GM21619 (cell line): ENCODE results near the gene NLRP10.

Experiments
- ATAC-seq: cut with Tn5 transposase; IDR thresholded peaks from one replicate; pipeline ENCODE4 v1.9.1; 2021; ENCODE audit not compliant: unreplicated experiment

NLRP10 gene

GRCh38 chr11:7977232-7977917 is 12.1 kb upstream of the NLRP10 start:
- no peak for ATAC-seq

GRCh38 chr11:7974668-7975067 is 9.4 kb upstream of the NLRP10 start:
- no peak for ATAC-seq

GRCh38 chr11:7973011-7973410 is 7.8 kb upstream of the NLRP10 start:
- no peak for ATAC-seq

- ATAC-seq, result no peak
These were observed 6.6 kb upstream of the NLRP10 start for GRCh38 chr11:7971846-7972245.

- no peak for ATAC-seq
These were observed 4.8 kb upstream of the NLRP10 start for GRCh38 chr11:7969756-7970646.

- no peak for ATAC-seq
These were observed 3.4 kb upstream of the NLRP10 start for GRCh38 chr11:7968686-7969085.

- no peak for ATAC-seq
These were observed 2.6 kb upstream of the NLRP10 start for GRCh38 chr11:7967826-7968225.

- no peak for ATAC-seq
These were observed 1.9 kb upstream of the NLRP10 start for GRCh38 chr11:7967097-7967496.

GRCh38 chr11:7964873-7965272 is 374 bp downstream of the NLRP10 start:
- ATAC-seq, result no peak

GRCh38 chr11:7964261-7964660 is 986 bp downstream of the NLRP10 start:
- ATAC-seq, result no peak

GRCh38 chr11:7955191-7955590 is 10.1 kb downstream of the NLRP10 start:
- no peak for ATAC-seq

- ATAC-seq, result no peak
These were observed 15.3 kb downstream of the NLRP10 start for GRCh38 chr11:7949934-7950333.

GRCh38 chr11:7944123-7944522 is 21.1 kb downstream of the NLRP10 start:
- no peak for ATAC-seq

GRCh38 chr11:7941608-7942007 is 23.6 kb downstream of the NLRP10 start, which contains the start of gene OR10A3:
Gene OR10A3 (minus strand): TSS chr11:7941708. CDS start chr11:7939520, 2,188 bp downstream.
- no peak for ATAC-seq

GRCh38 chr11:7941146-7941545 is 24.1 kb downstream of the NLRP10 start:
- no peak for ATAC-seq

- ATAC-seq, result no peak
These were observed 28.6 kb downstream of the NLRP10 start for GRCh38 chr11:7936615-7937014.

- ATAC-seq, result no peak
These were observed 34.1 kb downstream of the NLRP10 start, which contains the start of gene OR10A6 for GRCh38 chr11:7931168-7931567. Gene OR10A6 (minus strand): TSS chr11:7931268. CDS start chr11:7928662, 2,606 bp downstream.

GRCh38 chr11:7927635-7928034 is 37.6 kb downstream of the NLRP10 start:
- ATAC-seq, result no peak

GRCh38 chr11:7924536-7924935 is 40.7 kb downstream of the NLRP10 start:
- no peak for ATAC-seq

GRCh38 chr11:7918141-7918540 is 47.1 kb downstream of the NLRP10 start:
- ATAC-seq, result no peak
